ENCODE results near the gene KMT2E.
"Not testable (repeated sequence)": the region's sequence is repeated elsewhere in the genome, so short reads cannot be mapped to it uniquely, and the experiment has no call there.

Gene KMT2E

GRCh38 chr7:105026750-105027149 is 12.7 kb downstream of the KMT2E start:
- DNase-seq (ENCODE audit: low read depth), result no peak

- no peak for DNase-seq (ENCODE audit: low read depth)
Measured at GRCh38 chr7:105027176-105027853, 13.3 kb downstream of the KMT2E start.

DNA sequence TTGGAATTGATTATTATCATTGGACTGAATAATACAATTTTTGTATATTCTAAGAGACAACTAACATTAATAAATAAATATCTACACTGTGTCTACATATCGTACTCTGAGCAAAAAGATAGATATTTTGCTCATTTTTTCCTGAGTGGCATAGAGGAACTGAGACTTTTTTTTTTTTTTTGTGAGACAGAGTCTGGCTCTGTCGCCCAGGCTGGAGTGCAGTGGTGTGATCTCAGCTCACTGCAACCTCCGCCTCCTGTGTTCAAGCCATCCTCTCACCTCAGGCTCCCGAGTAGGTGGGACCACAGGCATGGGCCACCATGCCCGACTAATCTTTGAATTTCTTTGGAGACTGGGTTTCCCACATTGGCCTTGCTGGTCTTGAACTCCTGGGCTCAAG is 14.0 kb downstream of the KMT2E start:
- no peak for DNase-seq (ENCODE audit: low read depth)

DNA sequence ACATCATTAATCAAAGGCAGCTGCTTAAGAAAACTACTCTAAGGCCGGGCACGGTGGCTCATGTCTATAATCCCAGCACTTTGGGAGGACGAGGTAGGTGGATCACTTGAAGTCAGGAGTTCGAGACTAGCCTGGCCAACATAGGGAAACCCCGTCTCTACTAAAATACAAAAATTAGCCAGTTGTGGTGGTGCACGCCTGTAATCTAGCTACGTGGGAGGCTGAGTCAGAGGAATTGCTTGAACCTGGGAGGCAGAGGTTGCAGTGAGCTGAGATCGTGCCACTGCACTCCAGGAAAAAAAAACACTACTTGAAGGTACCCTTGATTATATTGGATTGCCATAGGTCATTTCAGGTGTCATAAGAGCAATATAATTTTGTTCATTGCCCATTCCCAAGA is 14.9 kb downstream of the KMT2E start:
- DNase-seq (ENCODE audit: low read depth), result not testable (repeated sequence)

DNA sequence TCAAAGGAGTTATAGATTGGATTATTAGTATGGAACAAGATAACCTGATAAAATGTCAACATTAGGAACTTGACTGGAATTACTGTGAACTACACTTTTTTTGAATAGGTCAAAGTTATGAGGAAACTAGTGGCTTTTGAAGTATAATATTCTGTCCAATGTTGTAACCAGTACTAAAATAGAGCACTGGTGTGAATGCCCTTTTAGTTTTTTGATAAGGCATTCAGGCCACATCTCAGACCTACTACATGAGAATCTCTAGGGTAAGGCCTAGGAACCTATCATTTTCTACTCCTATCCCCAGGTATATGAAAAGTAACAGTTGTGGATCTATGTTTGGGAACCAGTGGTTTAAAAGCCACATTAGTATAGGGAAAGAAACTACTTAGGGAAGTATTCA is 16.4 kb downstream of the KMT2E start:
- DNase-seq (ENCODE audit: low read depth), result no peak

DNA sequence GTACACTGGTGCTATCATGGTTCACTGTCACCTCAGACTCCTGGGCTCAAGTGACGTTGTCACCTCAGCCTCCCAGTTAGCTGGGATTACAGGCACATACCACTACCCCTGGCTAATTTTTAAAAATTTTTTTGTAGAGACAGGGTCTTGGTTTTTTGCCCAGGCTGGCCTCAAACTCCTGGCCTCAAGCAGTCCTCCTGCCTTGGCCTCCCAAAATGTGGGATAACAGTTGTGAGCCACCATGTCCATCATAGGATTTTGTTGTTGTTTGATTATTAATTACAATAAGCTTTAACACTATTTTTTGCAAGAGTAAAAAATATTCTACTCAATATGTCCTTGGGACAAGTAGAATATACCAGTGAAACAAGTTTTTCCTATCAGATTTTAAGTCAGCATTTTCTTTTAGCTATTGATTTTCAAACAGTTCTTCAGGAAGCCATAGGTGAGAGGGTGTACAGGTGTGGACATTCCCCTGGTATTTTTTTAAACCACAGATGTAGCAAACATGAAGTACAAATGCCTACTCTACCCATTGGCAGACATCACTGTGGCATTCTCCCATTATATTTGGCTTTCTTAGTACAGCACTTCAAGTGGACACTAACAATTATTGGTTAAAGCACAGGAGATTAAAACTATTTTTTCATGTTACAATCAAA is 18.7 kb downstream of the KMT2E start:
- DNase-seq (ENCODE audit: low read depth), result no peak

DNA sequence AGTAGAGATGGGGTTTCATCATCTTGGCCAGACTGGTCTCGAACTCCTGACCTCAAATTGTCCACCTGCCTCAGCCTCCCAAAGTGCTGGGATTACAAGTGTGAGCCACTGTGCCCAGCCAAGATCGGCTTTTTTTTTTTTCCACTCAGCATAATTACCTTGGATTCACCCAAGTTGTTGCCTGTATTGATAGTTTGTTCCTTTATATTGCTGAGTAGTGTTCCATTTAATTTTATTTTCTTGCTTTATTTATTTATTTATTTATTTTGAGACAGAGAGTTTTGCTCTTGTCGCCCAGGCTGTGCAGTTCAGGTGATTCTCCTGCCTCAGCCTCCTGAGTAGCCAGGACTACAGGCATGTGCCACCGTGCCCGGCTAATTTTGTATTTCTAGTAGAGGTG is 21.3 kb downstream of the KMT2E start:
- DNase-seq (ENCODE audit: low read depth), result no peak

- no peak for DNase-seq (ENCODE audit: low read depth)
Measured at GRCh38 chr7:105036217-105037168, 22.5 kb downstream of the KMT2E start.

DNA sequence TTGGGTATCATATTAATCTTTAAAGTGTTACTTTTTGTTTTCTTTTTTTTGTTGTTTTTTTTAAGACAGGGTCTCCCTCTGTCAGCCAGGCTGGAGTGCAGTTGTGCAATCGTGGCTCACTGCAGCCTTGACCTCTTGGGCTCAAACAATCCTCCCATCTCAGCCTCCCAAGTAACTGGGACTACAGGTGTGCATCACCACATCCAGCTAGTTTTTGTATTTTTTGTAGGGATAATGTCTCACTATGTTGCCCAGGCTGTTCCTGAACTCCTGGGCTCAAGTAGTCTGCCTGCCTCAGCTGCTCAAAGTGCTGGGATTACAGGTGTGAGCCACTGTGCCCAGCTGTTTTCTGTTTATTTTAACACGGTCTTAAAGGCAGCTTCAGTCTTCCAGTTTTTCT is 23.3 kb downstream of the KMT2E start:
- DNase-seq (ENCODE audit: low read depth), result no peak

GRCh38 chr7:105044449-105045070 is 30.6 kb downstream of the KMT2E start:
- no peak for DNase-seq (ENCODE audit: low read depth)

DNA sequence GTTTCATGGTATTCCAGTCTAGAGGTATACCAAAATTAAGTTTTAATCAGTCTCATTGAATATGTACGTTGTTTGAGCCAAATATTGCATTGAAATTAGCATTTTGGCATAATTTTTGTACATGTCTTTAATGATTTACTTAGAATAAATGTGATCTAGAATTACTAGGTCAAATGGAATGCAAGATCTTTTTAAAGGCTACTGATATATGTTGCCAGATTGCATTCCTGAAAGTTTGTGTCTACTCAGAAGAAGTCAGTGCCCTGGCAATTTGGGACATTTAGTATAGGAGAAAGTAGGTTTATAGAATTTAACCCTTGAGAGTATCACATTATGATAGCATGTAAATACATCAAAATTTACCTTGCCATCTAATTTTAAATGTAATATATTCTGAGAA is 32.4 kb downstream of the KMT2E start:
- DNase-seq (ENCODE audit: low read depth), result peak; percentile 24

GRCh38 chr7:105047932-105048331 is 33.9 kb downstream of the KMT2E start:
- no peak for DNase-seq (ENCODE audit: low read depth)

DNA sequence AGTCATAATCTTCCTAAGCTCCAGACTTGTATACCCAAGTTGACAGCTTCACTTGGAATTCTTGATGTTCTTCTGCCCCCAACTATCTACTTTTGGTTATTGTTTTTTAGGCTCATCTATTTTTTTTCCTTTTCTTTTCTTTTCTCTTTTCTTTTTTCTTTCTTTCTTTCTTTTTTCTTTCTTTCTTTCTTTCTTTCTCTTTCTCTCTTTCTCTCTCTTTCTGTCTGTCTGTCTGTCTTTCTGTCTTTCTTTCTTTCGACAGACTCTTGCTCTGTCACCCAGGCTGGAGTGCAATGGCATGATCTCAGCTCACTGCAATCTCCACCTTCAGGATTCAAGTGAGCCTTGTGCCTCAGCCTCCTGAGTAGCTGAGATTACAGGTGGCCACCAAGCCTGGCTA is 36.5 kb downstream of the KMT2E start:
- DNase-seq (ENCODE audit: low read depth), result no peak

GRCh38 chr7:105050899-105051298 is 36.9 kb downstream of the KMT2E start:
- not testable (repeated sequence) for DNase-seq (ENCODE audit: low read depth)

DNA sequence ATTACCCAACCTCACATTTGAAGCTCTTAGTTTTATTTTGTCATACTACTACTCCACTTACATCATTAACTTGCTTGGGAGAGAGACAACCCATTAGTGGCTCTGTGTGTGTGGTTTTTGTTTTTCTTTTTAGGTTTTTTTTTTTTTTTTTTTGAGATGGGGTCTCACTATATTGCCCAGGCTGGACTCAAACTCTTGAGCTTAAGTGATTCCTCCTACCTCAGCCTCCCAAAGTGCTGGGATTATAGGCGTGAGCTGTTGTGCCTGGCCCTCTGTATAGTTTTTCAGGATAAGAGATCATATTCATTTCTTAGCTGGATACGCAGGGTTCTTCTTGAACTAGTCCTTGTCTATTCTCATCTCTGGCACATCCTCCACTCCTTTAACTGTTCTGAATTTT is 41.1 kb downstream of the KMT2E start:
- no peak for DNase-seq (ENCODE audit: low read depth)

- no peak for DNase-seq (ENCODE audit: low read depth)
Measured at GRCh38 chr7:105055621-105056020, 41.6 kb downstream of the KMT2E start.

- DNase-seq (ENCODE audit: low read depth), result no peak
Measured at GRCh38 chr7:105057472-105057871, 43.5 kb downstream of the KMT2E start.

- DNase-seq (ENCODE audit: low read depth), result no peak
Measured at GRCh38 chr7:105060437-105060836, 46.4 kb downstream of the KMT2E start.

GRCh38 chr7:105060923-105061322 is 46.9 kb downstream of the KMT2E start:
- DNase-seq (ENCODE audit: low read depth), result no peak

GRCh38 chr7:105065104-105065503 is 51.1 kb downstream of the KMT2E start:
- no peak for DNase-seq (ENCODE audit: low read depth)

DNA sequence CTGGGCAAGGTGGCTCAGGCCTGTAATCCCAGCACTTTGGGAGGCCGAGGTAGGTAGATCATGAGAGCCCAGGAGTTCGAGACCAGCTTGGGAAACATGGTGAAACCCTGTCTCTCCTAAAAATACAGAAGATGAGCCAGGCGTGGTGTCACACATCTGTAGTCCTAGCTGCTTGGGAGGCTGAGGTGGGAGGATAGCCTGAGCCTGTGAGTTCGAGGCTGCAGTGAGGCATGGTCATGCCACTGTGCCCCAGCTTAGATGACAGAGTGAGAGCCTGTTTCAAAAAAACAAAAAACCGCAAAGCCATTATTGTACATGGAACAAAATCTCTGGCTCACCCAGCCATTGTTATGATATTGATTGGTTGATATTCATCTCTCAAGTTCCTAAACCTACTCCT is 53.7 kb downstream of the KMT2E start:
- DNase-seq (ENCODE audit: low read depth), result no peak

GRCh38 chr7:105068886-105069285 is 54.9 kb downstream of the KMT2E start:
- DNase-seq (ENCODE audit: low read depth), result no peak
